HCT116 (cell line): ENCODE measurements around the gene HMSD. TPM values are rescaled to one million over a fixed set of nuclear protein-coding genes. Genes with fewer than 3 reads are reported as not detected.

ENCODE experiments used
- ATAC-seq: fragments of 200-7000 bp; cut with Tn5 transposase; 2 replicates; pipeline ENCODE4 v1.9.1; 2020; ENCODE audit warnings: mild to moderate bottlenecking, moderate library complexity
- BruUV-seq: library from RNA; stranded (reverse); fragments of 400-500 nt; replicated peaks from 2 replicates; lab custom pipeline; 2021; lab: Mats Ljungman, UMichigan
- CTCF ChIA-PET: fragments of 300-600 bp; sonication (Branson Sonifier 250); formaldehyde crosslinking; loops from one replicate; lab custom pipeline; 2021; ENCODE audit warnings: antibody characterized with exemption; lab: Charles Lee
- POLR2A ChIA-PET: fragments of 300-600, 350-600 bp; sonication (Branson Sonifier 250); formaldehyde crosslinking; loops from one replicate; lab custom pipeline; 2021; ENCODE audit warnings: antibody characterized with exemption; lab: Charles Lee
- RAD21 ChIA-PET, 2 experiments: fragments of 300-600 bp; sonication (Branson Sonifier 250); formaldehyde crosslinking; loops; one replicate each; lab custom pipeline; 2023; ENCODE audit warnings: low total read pairs in 2 of 2; ENCODE audit not compliant: uncharacterized antibody in 2 of 2, unreplicated experiment in 2 of 2, low non-redundant PET in 1 of 2; lab: Charles Lee
- DNase-seq: peaks from one replicate; pipeline ENCODE4 v3.0.0-alpha.2; 2010; ENCODE audit warnings: low read depth, low spot score
- H2AFZ ChIP-seq: fragments of 200-600 bp; shearing (Covaris generic), sonication (generic); 2 replicates; pipeline ENCODE4 v1.6.1; 2017; ENCODE audit warnings: low read depth, mixed run types, mixed read lengths, antibody characterized with exemption, low read length; ENCODE audit not compliant: poor library complexity, severe bottlenecking
- H3K27ac ChIP-seq: 2 replicates; pipeline ENCODE4 v1.5.1; 2012; ENCODE audit warnings: low read depth, low read length
- H3K27me3 ChIP-seq: fragments of 200-600 bp; sonication (generic); 2 replicates; pipeline ENCODE4 v1.6.1; 2016; ENCODE audit warnings: mixed run types, low read length, mixed read lengths; ENCODE audit not compliant: insufficient read depth
- H3K36me3 ChIP-seq, 2 experiments: fragments of 200-500 bp in 1 of 2; fragments of 200-600 bp in 1 of 2; sonication (Bioruptor generic) in 1 of 2; sonication (generic) in 1 of 2; 2 replicates each; pipeline versions ENCODE4 v1.5.1 to v1.6.1; 2014 to 2016; ENCODE audit warnings: low read length in 2 of 2, inconsistent platforms in 1 of 2, mixed read lengths in 1 of 2, mixed run types in 1 of 2; ENCODE audit not compliant: insufficient read depth in 2 of 2, control insufficient read depth in 1 of 2
- H3K4me1 ChIP-seq, 2 experiments: fragments of 200-600 bp in 1 of 2; sonication (generic) in 1 of 2; 2 replicates each; pipeline versions ENCODE4 v1.5.1 to v1.6.1; 2012 to 2017; ENCODE audit warnings: low read length in 2 of 2, inconsistent platforms in 1 of 2, mild to moderate bottlenecking in 1 of 2, mixed read lengths in 1 of 2, mixed run types in 1 of 2, moderate library complexity in 1 of 2; ENCODE audit not compliant: insufficient read depth in 2 of 2, control insufficient read depth in 1 of 2
- H3K4me2 ChIP-seq: fragments of 200-600 bp; sonication (generic); 2 replicates; pipeline ENCODE4 v1.6.1; 2017; ENCODE audit warnings: mixed run types, low read length, mixed read lengths
- H3K4me3 ChIP-seq, 2 experiments: fragments of 200-600 bp in 1 of 2; sonication (generic) in 1 of 2; replicated peaks in 1 of 2; 2 replicates each; pipeline ENCODE4 v1.5.1; 2011 to 2016; ENCODE audit warnings: low read length in 2 of 2, control low read depth in 1 of 2, low read depth in 1 of 2, mild to moderate bottlenecking in 1 of 2, mixed read lengths in 1 of 2, mixed run types in 1 of 2
- H3K79me2 ChIP-seq: fragments of 200-600 bp; sonication (generic); 2 replicates; pipeline ENCODE4 v1.6.1; 2017; ENCODE audit warnings: mild to moderate bottlenecking, mixed run types, low read length, moderate library complexity, mixed read lengths; ENCODE audit not compliant: insufficient read depth
- H3K9ac ChIP-seq: fragments of 200-600 bp; sonication (generic); 2 replicates; pipeline ENCODE4 v1.6.1; 2016; ENCODE audit warnings: low read length, mixed read lengths
- H3K9me2 ChIP-seq: fragments of 200-600 bp; sonication (generic), shearing (Covaris generic); 2 replicates; pipeline ENCODE4 v1.6.1; 2017; ENCODE audit warnings: mixed run types, mild to moderate bottlenecking, moderate library complexity; ENCODE audit not compliant: insufficient read depth
- H3K9me3 ChIP-seq, 2 experiments: fragments of 200-500 bp in 1 of 2; fragments of 200-600 bp in 1 of 2; sonication (Bioruptor generic) in 1 of 2; sonication (generic) in 1 of 2; 2 replicates each; pipeline ENCODE4 v1.6.1; 2014 to 2017; ENCODE audit warnings: low read length in 2 of 2, mixed read lengths in 2 of 2, inconsistent platforms in 1 of 2, low read depth in 1 of 2, mild to moderate bottlenecking in 1 of 2, mixed run types in 1 of 2, moderate library complexity in 1 of 2; ENCODE audit not compliant: control insufficient read depth in 1 of 2, insufficient read depth in 1 of 2
- H4K20me1 ChIP-seq: fragments of 200-600 bp; sonication (generic), shearing (Covaris generic); 2 replicates; pipeline ENCODE4 v1.6.1; 2017; ENCODE audit warnings: mixed run types, mild to moderate bottlenecking, moderate library complexity; ENCODE audit not compliant: insufficient read depth
- CEBPB ChIP-seq: IDR thresholded peaks from 2 replicates; pipeline ENCODE4 v1.6.1; 2012; ENCODE audit warnings: low read depth
- CTCF ChIP-seq, 3 experiments: fragments of 200-600 bp in 1 of 3; sonication (generic) in 1 of 3; IDR thresholded peaks in 2 of 3; conservative IDR thresholded peaks in 1 of 3; 2 replicates each; pipeline ENCODE4 v1.5.1; 2012 to 2017; ENCODE audit warnings: low read depth in 2 of 3, low read length in 2 of 3, antibody characterized with exemption in 1 of 3, borderline replicate concordance in 1 of 3, control low read depth in 1 of 3, mild to moderate bottlenecking in 1 of 3, mixed read lengths in 1 of 3, mixed run types in 1 of 3, moderate library complexity in 1 of 3; ENCODE audit not compliant: insufficient read depth in 1 of 3
- ELF1 ChIP-seq: IDR thresholded peaks from 2 replicates; pipeline ENCODE4 v1.6.1; 2012; ENCODE audit warnings: low read depth, borderline replicate concordance
- EZH2phosphoT487 ChIP-seq: fragments of 200-600 bp; IDR thresholded peaks from 2 replicates; pipeline ENCODE4 v1.6.1; 2018; ENCODE audit warnings: antibody characterized with exemption, borderline replicate concordance
- FOSL1 ChIP-seq: IDR thresholded peaks from 2 replicates; pipeline ENCODE4 v1.6.1; 2012; ENCODE audit warnings: low read depth
- JUND ChIP-seq: IDR thresholded peaks from 2 replicates; pipeline ENCODE4 v1.6.1; 2012
- MAX ChIP-seq: IDR thresholded peaks from 2 replicates; pipeline ENCODE4 v1.6.1; 2012
- POLR2A ChIP-seq: IDR thresholded peaks from 2 replicates; pipeline ENCODE4 v1.7.0; 2011; ENCODE audit warnings: borderline replicate concordance; ENCODE audit not compliant: insufficient read depth, insufficient read length; ENCODE audit errors: extremely low read depth
- POLR2AphosphoS5 ChIP-seq: IDR thresholded peaks from 2 replicates; pipeline ENCODE4 v1.6.1; 2011; ENCODE audit warnings: mild to moderate bottlenecking, low read depth, low read length, moderate library complexity
- RAD21 ChIP-seq: IDR thresholded peaks from 2 replicates; pipeline ENCODE4 v1.6.1; 2012; ENCODE audit warnings: low read depth, mild to moderate bottlenecking
- SP1 ChIP-seq: IDR thresholded peaks from 2 replicates; pipeline ENCODE4 v1.6.1; 2012; ENCODE audit warnings: low read depth
- SRF ChIP-seq: IDR thresholded peaks from 2 replicates; pipeline ENCODE4 v1.6.1; 2012; ENCODE audit warnings: low read depth
- YY1 ChIP-seq: IDR thresholded peaks from 2 replicates; pipeline ENCODE4 v1.6.1; 2011; ENCODE audit warnings: low read length, low read depth, moderate library complexity, mild to moderate bottlenecking; ENCODE audit not compliant: insufficient replicate concordance; ENCODE audit errors: extremely low read depth
- ZBTB33 ChIP-seq: IDR thresholded peaks from 2 replicates; pipeline ENCODE4 v1.6.1; 2011; ENCODE audit warnings: mild to moderate bottlenecking, low read length, moderate library complexity; ENCODE audit not compliant: insufficient replicate concordance; ENCODE audit errors: extremely low read depth
- ZFX ChIP-seq: fragments of 450-650 bp; IDR thresholded peaks from 2 replicates; pipeline ENCODE4 v1.6.1; 2017
- ZNF274 ChIP-seq: fragments of 200-500 bp; sonication (Bioruptor generic); IDR thresholded peaks from 2 replicates; pipeline ENCODE4 v1.6.1; 2014; ENCODE audit warnings: mild to moderate bottlenecking, low read depth, low read length, inconsistent platforms
- intact Hi-C: fragments of 100-400 bp; cut with micrococcal nuclease; formaldehyde crosslinking; loops from 2 replicates; pipeline ENCODE4 v1.10.0; 2022
- total RNA-seq: library from RNA; stranded (reverse); gene quantifications from one replicate; pipeline ENCODE4 v1.2.1, GENCODE V29; 2021; ENCODE audit not compliant: unreplicated experiment

HMSD gene
- total RNA-seq, 1 experiment from 2014 or later, result 5.3 TPM

GRCh38 chr18:64009305-64009704 is 60.2 kb downstream of the HMSD start:
- RAD21 ChIA-PET, result no interaction called here
- POLR2A ChIA-PET, result no interaction called here
- Histone ChIP-seq H3K9me3 (no peaks in the 10 kb centered on the region), H3K36me3 (no peaks in the 10 kb centered on the region), H3K4me1 (no peaks in the 10 kb centered on the region), H3K4me3 (no peak overlapping the region), H3K79me2 (no peaks in the 10 kb centered on the region), H3K4me2 (no peak overlapping the region), H3K27ac (no peak overlapping the region), H2AFZ (no peak overlapping the region), H4K20me1 (no peaks in the 10 kb centered on the region), H3K9me2 (no peaks in the 10 kb centered on the region), H3K27me3 (peaks cover 7% of the 10 kb centered on the region), H3K9ac (no peak overlapping the region)
- intact Hi-C loops, result no loop called here
- no TSS peak for BruUV-seq
- CTCF ChIA-PET, result interaction anchor here (2.4 kb wide), 1 partner anchor 9 kb away, joined by 9 read pairs; no protein-coding TSS in a partner anchor
- ATAC-seq (no peak), DNase-seq (no peak)
- TF ChIP-seq CEBPB, result no peak
- TF ChIP-seq POLR2A, result no peak
- no peak for TF ChIP-seq SP1
- no peak for TF ChIP-seq JUND
- no peak for TF ChIP-seq ZBTB33
- no peak for TF ChIP-seq SRF
- no peak for TF ChIP-seq YY1
- no peak for TF ChIP-seq ELF1
- no peak for TF ChIP-seq FOSL1
- no peak for TF ChIP-seq ZNF274
- TF ChIP-seq ZFX, result no peak
- no peak for TF ChIP-seq MAX
- no peak for TF ChIP-seq POLR2AphosphoS5
- no peak for TF ChIP-seq CTCF (IDR thresholded peaks at IDR 0.05 in 2 of 3, conservative IDR thresholded peaks at IDR 0.05 in 1 of 3; ENCODE audit: borderline replicate concordance in 1 of 3, insufficient read depth in 1 of 3, low read depth in 2 of 3, low read length in 2 of 3)
- no peak for TF ChIP-seq EZH2phosphoT487
- no peak for TF ChIP-seq RAD21

Other genes with a start within 250 kb of the HMSD start
- gene SERPINB11, start 246.3 kb upstream of the HMSD start, total RNA-seq, result not detected
- not detected for gene SERPINB7, start 173.9 kb upstream of the HMSD start, total RNA-seq
- not detected for gene SERPINB2, start 61.6 kb upstream of the HMSD start, total RNA-seq
- gene SERPINB10, start 41.3 kb upstream of the HMSD start, total RNA-seq, result not detected
- 5.9 TPM for gene SERPINB8, start 20.8 kb downstream of the HMSD start, total RNA-seq
- not detected for gene LINC00305, start 199.8 kb downstream of the HMSD start, total RNA-seq